Skeletal muscle tissue (tissue), 4 donors: Measurements from ENCODE around the gene SPATA22. TPM values are rescaled to one million over a fixed set of nuclear protein-coding genes. Genes with fewer than 3 reads are reported as not detected.
"Not testable (repeated sequence)": the region's sequence is repeated elsewhere in the genome, so short reads cannot be mapped to it uniquely, and the experiment has no call there.

Experiments
- H3K27ac ChIP-seq: one replicate; pipeline ENCODE4 v1.7.0; 2013; ENCODE audit warnings: mild to moderate bottlenecking, low read depth, low read length, inconsistent platforms
- H3K27me3 ChIP-seq, 3 donors: one replicate each; pipeline ENCODE4 v1.7.0; 2013; ENCODE audit warnings: low read length in 3 of 3; ENCODE audit not compliant: control insufficient read depth in 3 of 3, insufficient read depth in 3 of 3
- H3K36me3 ChIP-seq, 3 donors: one replicate each; pipeline ENCODE4 v1.7.0; 2013; ENCODE audit warnings: low read length in 3 of 3; ENCODE audit not compliant: control insufficient read depth in 3 of 3, insufficient read depth in 3 of 3
- H3K4me1 ChIP-seq, 3 donors: one replicate each; pipeline ENCODE4 v1.7.0; 2013; ENCODE audit warnings: low read length in 3 of 3, mild to moderate bottlenecking in 3 of 3; ENCODE audit not compliant: control insufficient read depth in 3 of 3, insufficient read depth in 3 of 3
- H3K4me3 ChIP-seq, 3 donors: one replicate each; pipeline ENCODE4 v1.7.0; 2013; ENCODE audit warnings: low read length in 3 of 3
- H3K9ac ChIP-seq, 3 donors: one replicate each; pipeline ENCODE4 v1.7.0; 2013; ENCODE audit warnings: low read length in 3 of 3, mild to moderate bottlenecking in 3 of 3, moderate library complexity in 2 of 3, low read depth in 1 of 3
- H3K9me3 ChIP-seq, 3 donors: one replicate each; pipeline ENCODE4 v1.7.0; 2013; ENCODE audit warnings: low read length in 3 of 3; ENCODE audit not compliant: control insufficient read depth in 3 of 3
- total RNA-seq: library from RNA; depleted of rRNA; stranded (reverse); fragments of >200 nt; gene quantifications from one replicate; pipeline ENCODE4 v1.2.3, GENCODE V29; 2014
- donor health status: Osteomylitis.

The SPATA22 gene
- total RNA-seq, 1 donor from 2014 or later, result 2.1 TPM

DNA sequence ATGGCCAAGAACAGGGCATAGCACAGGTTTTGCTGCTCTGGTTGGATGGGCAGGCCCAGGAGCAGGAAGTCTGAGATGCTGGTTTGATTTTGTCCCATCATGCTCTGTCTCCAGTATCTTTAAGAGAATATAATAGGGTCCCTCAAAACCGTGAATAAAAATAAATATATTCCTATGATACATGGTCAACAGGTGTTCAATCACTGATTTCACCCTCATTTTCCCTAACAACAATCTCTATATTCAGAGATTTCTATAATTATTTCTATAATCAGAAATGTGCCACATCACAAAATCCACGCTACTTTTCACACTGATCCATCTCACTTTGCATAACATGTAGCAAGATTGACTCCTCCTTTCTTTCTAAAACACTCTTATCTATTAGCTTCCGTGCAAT lies 37.9 kb downstream of the SPATA22 start, which contains the start of gene OR1E2:
Gene OR1E2 (minus strand): TSS at position 101 of the 400 bp plus-strand sequence. CDS start 0 bp downstream, at position 101.
- Histone ChIP-seq H3K4me1 (no peaks in the 10 kb centered on the region), H3K27ac (no peak within 1 kb of the TSS), H3K9me3 (peaks cover 0 to 2% (median 0%) of the 10 kb centered on the region in 3 donors), H3K4me3 (no peak within 1 kb of the TSS), H3K27me3 (no peaks in the 10 kb centered on the region), H3K9ac (no peak within 1 kb of the TSS), H3K36me3 (no peaks in the 10 kb centered on the region)

DNA sequence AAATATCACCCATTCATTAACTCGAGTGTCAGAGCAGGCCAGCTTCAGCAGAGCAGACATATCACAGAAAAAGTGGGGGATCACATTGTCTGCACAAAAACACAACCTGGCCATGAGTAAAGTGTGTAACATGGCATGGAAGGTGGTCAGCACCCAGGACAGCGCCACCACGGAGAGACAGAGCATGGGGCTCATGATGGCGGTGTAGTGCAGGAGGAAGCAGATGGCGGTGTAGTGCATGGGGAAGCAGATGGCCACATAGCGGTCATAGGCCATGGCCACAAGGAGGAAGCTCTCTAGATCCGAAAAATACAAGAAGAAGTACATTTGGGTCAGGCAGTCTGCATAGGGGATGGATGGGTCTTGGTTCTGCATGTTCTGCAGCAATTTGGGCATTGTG lies 38.4 kb downstream of the SPATA22 start:
- not testable (repeated sequence) for H3K9me3 ChIP-seq, H3K4me3 ChIP-seq, H3K27me3 ChIP-seq, H3K4me1 ChIP-seq, H3K36me3 ChIP-seq, H3K27ac ChIP-seq, H3K9ac ChIP-seq

GRCh38 chr17:3418222-3418621 lies 53.4 kb downstream of the SPATA22 start:
- no peaks in the 10 kb centered on the region for H3K36me3 ChIP-seq
- no peaks in the 10 kb centered on the region for H3K4me1 ChIP-seq
- H3K9me3 ChIP-seq, result no peaks in the 10 kb centered on the region
- H3K9ac ChIP-seq, result no peak overlapping the region
- no peaks in the 10 kb centered on the region for H3K27me3 ChIP-seq
- H3K4me3 ChIP-seq, result no peak overlapping the region
- no peak overlapping the region for H3K27ac ChIP-seq

DNA sequence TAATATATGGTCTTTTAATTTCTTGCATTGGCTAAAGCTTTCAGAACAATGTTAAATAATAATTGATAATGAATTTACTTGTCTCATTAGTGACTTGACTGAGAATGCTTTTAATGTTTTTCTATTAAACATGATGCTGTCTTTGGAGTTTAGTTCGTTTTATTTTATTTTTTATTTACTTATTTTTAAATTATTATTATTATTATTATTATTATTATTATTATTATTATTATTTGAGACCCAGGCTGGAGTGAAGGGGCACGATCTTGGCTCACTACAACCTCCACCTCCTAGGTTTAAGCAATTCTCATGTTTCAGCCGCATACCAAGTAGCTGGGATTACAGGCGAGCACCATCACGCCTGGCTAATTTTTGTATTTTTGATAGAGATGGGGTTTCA lies 56.0 kb downstream of the SPATA22 start:
- Histone ChIP-seq H3K4me1 (no peaks in the 10 kb centered on the region), H3K36me3 (no peaks in the 10 kb centered on the region), H3K9me3 (no peaks in the 10 kb centered on the region), H3K9ac (no peak overlapping the region), H3K4me3 (no peak overlapping the region), H3K27me3 (no peaks in the 10 kb centered on the region), H3K27ac (no peak overlapping the region)

DNA sequence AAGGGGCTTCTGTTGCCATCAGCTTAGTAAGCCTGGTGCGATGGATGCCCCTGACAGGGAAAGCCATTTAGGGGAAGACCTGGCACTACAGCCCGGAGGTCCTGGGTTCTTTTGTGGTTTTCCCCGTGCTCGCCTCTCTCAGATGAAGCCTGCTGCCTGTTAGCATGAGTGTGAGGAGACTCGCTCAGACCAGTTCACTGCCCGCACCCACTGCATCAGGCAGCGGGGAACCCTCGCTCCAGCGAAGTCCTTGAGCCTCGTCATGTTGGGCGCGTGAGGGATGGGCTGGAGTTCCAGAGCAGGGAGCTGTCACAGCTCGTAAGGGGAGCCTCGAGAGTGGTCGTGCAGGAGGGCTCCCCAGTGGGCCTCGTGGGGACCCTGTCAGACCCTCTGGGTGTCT lies 59.4 kb downstream of the SPATA22 start:
- H3K9me3 ChIP-seq, H3K27ac ChIP-seq, H3K9ac ChIP-seq, H3K4me1 ChIP-seq, H3K36me3 ChIP-seq, H3K27me3 ChIP-seq, H3K4me3 ChIP-seq: not testable (repeated sequence)

DNA sequence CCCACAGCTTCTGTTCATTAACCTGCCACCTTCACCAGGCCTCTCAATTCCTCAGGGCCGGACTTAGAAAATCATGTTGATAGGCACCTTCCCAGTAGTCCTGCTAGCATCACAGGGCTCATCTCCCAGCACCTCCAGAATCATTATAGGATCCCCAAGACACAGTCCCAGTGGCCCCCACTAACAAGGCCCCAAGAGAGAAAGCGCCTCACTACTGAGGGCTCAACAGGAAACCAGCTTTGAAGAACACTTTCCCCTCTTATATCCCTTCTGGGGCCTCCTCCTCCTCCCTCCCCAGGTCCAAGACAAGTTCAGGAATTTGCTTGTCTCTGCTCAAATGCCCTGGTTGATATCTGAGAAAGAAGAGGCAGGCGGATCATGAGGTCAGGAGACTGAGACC lies 60.5 kb downstream of the SPATA22 start, which contains the start of gene OR3A3:
Gene OR3A3 (plus strand): TSS at position 301 of the 400 bp plus-strand sequence.
- no peak within 1 kb of the TSS for H3K4me3 ChIP-seq
- H3K36me3 ChIP-seq, result no peaks in the 10 kb centered on the region
- H3K9me3 ChIP-seq, result peaks cover 0 to 2% (median 0%) of the 10 kb centered on the region in 3 donors
- no peak within 1 kb of the TSS for H3K27ac ChIP-seq
- H3K4me1 ChIP-seq, result no peaks in the 10 kb centered on the region
- H3K27me3 ChIP-seq, result no peaks in the 10 kb centered on the region
- no peak within 1 kb of the TSS for H3K9ac ChIP-seq

DNA sequence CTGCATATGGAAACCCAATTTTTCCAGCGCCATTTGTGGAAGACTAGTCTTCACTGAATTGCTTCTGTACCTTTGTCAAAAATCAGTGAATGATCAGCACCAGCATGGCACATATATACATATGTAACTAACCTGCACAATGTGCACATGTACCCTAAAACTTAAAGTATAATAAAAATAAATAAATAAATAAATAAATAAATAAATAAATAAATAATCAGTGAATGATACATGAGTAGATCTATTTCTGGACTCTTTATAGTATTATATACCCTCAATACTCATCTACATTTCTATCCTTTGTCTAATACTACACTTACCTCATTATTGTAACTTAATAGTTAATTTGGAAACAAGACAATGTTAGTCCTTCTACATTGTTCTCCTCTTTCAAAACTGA lies 67.8 kb downstream of the SPATA22 start:
- H3K4me3 ChIP-seq, H3K36me3 ChIP-seq, H3K27ac ChIP-seq, H3K4me1 ChIP-seq, H3K27me3 ChIP-seq, H3K9ac ChIP-seq, H3K9me3 ChIP-seq: not testable (repeated sequence)

DNA sequence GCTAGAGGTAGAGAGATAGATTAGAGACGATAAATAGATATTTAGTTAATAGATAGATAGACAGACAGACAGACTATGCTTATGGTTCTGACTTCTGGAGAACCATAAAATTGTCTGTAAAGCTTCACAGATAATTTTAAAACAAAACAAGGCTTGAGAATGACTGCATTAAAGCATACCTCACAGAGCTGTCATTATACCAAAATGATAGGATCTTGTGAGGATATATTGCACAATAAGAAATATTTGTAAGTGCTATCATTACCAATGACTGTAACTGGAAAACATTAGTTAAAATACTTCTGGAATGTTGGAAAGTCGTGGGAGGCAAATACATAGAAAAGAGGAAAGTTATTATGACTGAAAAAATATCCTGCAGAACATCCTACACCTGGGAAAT lies 69.8 kb downstream of the SPATA22 start:
- no peaks in the 10 kb centered on the region for H3K36me3 ChIP-seq
- H3K9ac ChIP-seq, result no peak overlapping the region
- no peaks in the 10 kb centered on the region for H3K27me3 ChIP-seq
- H3K9me3 ChIP-seq, result no peaks in the 10 kb centered on the region
- H3K27ac ChIP-seq, result no peak overlapping the region
- no peaks in the 10 kb centered on the region for H3K4me1 ChIP-seq
- no peak overlapping the region for H3K4me3 ChIP-seq

- Histone ChIP-seq H3K4me3 (no peak overlapping the region), H3K27ac (no peak overlapping the region), H3K27me3 (no peaks in the 10 kb centered on the region), H3K36me3 (no peaks in the 10 kb centered on the region), H3K9me3 (no peaks in the 10 kb centered on the region), H3K4me1 (no peaks in the 10 kb centered on the region), H3K9ac (no peak overlapping the region)
Observed at GRCh38 chr17:3400055-3400454, 71.6 kb downstream of the SPATA22 start.

DNA sequence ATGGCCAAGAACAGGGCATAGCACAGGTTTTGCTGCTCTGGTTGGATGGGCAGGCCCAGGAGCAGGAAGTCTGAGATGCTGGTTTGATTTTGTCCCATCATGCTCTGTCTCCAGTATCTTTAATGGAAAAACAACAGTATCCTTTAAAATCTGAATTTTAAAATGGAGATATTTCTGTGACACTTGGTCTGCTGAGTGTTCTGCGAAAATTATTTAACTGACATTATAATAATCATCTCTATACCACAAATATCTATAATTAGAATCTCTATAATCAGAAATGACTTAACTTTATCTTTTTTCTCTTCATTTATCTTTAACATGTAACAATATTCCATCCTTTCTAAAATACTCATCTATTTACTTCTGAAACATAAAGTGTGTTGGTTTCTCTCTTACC lies 73.3 kb downstream of the SPATA22 start, which contains the start of gene OR1E1:
Gene OR1E1 (minus strand): TSS at position 101 of the 400 bp plus-strand sequence. CDS start 0 bp downstream, at position 101.
- H3K9me3 ChIP-seq, result no peaks in the 10 kb centered on the region
- H3K36me3 ChIP-seq, result no peaks in the 10 kb centered on the region
- no peak within 1 kb of the TSS for H3K27ac ChIP-seq
- no peak within 1 kb of the TSS for H3K4me3 ChIP-seq
- H3K4me1 ChIP-seq, result no peaks in the 10 kb centered on the region
- H3K27me3 ChIP-seq, result no peaks in the 10 kb centered on the region
- H3K9ac ChIP-seq, result no peak within 1 kb of the TSS

- not testable (repeated sequence) for H3K27me3 ChIP-seq, H3K4me1 ChIP-seq, H3K36me3 ChIP-seq, H3K4me3 ChIP-seq, H3K9ac ChIP-seq, H3K9me3 ChIP-seq, H3K27ac ChIP-seq
Observed at GRCh38 chr17:3397801-3398200, 73.8 kb downstream of the SPATA22 start.
